DMS153 treated with DMSO at 0.1 percent for 48 hours (cell line): Measurements from ENCODE around the gene AGAP1.

Experiments
- DNase-seq: peaks from one replicate; lab custom pipeline; 2025; ENCODE audit not compliant: unreplicated experiment; lab: John Stamatoyannopoulos, UW

The AGAP1 gene

GRCh38 chr2:236172255-236173035 lies 678.6 kb downstream of the AGAP1 start:
- no peak for DNase-seq

GRCh38 chr2:236173036-236173728 lies 679.3 kb downstream of the AGAP1 start:
- DNase-seq = no peak

GRCh38 chr2:236173729-236174607 lies 680.1 kb downstream of the AGAP1 start:
- DNase-seq = no peak

GRCh38 chr2:236175548-236176150 lies 681.8 kb downstream of the AGAP1 start:
- DNase-seq = no peak

GRCh38 chr2:236176417-236176816 lies 682.6 kb downstream of the AGAP1 start:
- no peak for DNase-seq

GRCh38 chr2:236176951-236177350 lies 683.1 kb downstream of the AGAP1 start:
- no peak for DNase-seq

GRCh38 chr2:236177604-236177966 lies 683.7 kb downstream of the AGAP1 start:
- DNase-seq = no peak

GRCh38 chr2:236177967-236178889 lies 684.4 kb downstream of the AGAP1 start:
- peak; percentile 53 for DNase-seq

GRCh38 chr2:236178890-236179235 lies 685.0 kb downstream of the AGAP1 start:
- no peak for DNase-seq

GRCh38 chr2:236179236-236180075 lies 685.6 kb downstream of the AGAP1 start:
- DNase-seq = no peak

GRCh38 chr2:236180076-236180816 lies 686.4 kb downstream of the AGAP1 start:
- no peak for DNase-seq

GRCh38 chr2:236180831-236181453 lies 687.1 kb downstream of the AGAP1 start:
- DNase-seq = peak; percentile 63
